DOHH2 (cell line): Measurements from ENCODE around the gene WDR27.

Experiments
- EZH2phosphoT487 ChIP-seq: fragments of 200-600 bp; sonication (generic); IDR thresholded peaks from 2 replicates; pipeline ENCODE4 v1.6.1; 2017; ENCODE audit warnings: borderline replicate concordance, mild to moderate bottlenecking, antibody characterized with exemption, low read length, moderate library complexity, mixed read lengths
- TF ChIP-seq, protein P1 (sequence below): fragments of 200-600 bp; sonication (generic); IDR thresholded peaks from one replicate; pipeline ENCODE4 v1.5.1; 2014; ENCODE audit warnings: antibody characterized with exemption, mild to moderate bottlenecking, low read depth, low read length; ENCODE audit not compliant: poor library complexity, severe bottlenecking

DNA sequence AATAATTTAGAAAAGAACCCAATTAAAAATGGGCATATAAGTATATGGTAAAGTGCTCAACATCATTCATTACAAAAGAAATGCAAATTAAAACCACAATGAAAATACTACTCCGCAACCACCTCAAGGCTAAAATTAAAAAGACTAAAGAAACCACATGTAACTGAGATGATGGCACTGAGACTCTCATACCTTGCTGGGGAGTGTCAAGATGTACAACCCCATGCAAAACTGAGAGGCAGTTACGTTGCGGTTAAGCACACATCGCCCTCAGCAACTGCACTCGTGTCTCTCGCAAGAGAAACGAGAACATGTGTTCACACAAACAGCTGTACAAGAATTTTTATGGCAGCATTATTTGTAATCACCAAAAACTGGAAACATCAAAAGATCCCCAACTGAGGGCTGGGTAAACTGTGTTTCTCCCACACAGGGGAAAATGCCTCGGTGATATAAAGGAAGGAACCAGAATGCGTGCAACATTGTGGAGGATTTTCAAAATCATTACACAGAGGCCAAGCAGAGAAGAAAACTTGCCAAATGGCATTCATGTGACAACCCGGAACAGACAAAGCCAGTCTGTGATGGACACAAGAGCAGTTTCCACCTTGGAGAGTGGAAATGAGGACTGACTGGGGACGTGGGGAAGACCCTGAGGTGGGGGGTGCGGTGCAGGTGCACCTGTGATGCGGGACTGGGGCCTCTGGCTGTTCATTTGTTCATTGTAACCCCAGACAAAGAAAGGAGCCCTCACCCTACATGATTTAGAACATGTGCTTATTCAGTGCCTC, 144.9 kb downstream of the WDR27 start:
- TF ChIP-seq, protein P1, sequence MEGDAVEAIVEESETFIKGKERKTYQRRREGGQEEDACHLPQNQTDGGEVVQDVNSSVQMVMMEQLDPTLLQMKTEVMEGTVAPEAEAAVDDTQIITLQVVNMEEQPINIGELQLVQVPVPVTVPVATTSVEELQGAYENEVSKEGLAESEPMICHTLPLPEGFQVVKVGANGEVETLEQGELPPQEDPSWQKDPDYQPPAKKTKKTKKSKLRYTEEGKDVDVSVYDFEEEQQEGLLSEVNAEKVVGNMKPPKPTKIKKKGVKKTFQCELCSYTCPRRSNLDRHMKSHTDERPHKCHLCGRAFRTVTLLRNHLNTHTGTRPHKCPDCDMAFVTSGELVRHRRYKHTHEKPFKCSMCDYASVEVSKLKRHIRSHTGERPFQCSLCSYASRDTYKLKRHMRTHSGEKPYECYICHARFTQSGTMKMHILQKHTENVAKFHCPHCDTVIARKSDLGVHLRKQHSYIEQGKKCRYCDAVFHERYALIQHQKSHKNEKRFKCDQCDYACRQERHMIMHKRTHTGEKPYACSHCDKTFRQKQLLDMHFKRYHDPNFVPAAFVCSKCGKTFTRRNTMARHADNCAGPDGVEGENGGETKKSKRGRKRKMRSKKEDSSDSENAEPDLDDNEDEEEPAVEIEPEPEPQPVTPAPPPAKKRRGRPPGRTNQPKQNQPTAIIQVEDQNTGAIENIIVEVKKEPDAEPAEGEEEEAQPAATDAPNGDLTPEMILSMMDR, result no peak
- no peak for TF ChIP-seq EZH2phosphoT487
